ENCODE measurements around the gene RXRA. TPM values are rescaled to one million over a fixed set of nuclear protein-coding genes. Genes with fewer than 3 reads are reported as not detected.

RXRA gene
- polyA plus RNA-seq, 1 donor from 2014 or later: 2.7 TPM

- TF ChIP-seq, protein P1, sequence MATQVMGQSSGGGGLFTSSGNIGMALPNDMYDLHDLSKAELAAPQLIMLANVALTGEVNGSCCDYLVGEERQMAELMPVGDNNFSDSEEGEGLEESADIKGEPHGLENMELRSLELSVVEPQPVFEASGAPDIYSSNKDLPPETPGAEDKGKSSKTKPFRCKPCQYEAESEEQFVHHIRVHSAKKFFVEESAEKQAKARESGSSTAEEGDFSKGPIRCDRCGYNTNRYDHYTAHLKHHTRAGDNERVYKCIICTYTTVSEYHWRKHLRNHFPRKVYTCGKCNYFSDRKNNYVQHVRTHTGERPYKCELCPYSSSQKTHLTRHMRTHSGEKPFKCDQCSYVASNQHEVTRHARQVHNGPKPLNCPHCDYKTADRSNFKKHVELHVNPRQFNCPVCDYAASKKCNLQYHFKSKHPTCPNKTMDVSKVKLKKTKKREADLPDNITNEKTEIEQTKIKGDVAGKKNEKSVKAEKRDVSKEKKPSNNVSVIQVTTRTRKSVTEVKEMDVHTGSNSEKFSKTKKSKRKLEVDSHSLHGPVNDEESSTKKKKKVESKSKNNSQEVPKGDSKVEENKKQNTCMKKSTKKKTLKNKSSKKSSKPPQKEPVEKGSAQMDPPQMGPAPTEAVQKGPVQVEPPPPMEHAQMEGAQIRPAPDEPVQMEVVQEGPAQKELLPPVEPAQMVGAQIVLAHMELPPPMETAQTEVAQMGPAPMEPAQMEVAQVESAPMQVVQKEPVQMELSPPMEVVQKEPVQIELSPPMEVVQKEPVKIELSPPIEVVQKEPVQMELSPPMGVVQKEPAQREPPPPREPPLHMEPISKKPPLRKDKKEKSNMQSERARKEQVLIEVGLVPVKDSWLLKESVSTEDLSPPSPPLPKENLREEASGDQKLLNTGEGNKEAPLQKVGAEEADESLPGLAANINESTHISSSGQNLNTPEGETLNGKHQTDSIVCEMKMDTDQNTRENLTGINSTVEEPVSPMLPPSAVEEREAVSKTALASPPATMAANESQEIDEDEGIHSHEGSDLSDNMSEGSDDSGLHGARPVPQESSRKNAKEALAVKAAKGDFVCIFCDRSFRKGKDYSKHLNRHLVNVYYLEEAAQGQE (IDR thresholded peaks at IDR 0.05; ENCODE audit: borderline replicate concordance): no peak
- TF ChIP-seq TAF1 (IDR thresholded peaks at IDR 0.05; ENCODE audit: low read depth): no peak
- TF ChIP-seq, protein P2, sequence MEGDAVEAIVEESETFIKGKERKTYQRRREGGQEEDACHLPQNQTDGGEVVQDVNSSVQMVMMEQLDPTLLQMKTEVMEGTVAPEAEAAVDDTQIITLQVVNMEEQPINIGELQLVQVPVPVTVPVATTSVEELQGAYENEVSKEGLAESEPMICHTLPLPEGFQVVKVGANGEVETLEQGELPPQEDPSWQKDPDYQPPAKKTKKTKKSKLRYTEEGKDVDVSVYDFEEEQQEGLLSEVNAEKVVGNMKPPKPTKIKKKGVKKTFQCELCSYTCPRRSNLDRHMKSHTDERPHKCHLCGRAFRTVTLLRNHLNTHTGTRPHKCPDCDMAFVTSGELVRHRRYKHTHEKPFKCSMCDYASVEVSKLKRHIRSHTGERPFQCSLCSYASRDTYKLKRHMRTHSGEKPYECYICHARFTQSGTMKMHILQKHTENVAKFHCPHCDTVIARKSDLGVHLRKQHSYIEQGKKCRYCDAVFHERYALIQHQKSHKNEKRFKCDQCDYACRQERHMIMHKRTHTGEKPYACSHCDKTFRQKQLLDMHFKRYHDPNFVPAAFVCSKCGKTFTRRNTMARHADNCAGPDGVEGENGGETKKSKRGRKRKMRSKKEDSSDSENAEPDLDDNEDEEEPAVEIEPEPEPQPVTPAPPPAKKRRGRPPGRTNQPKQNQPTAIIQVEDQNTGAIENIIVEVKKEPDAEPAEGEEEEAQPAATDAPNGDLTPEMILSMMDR (IDR thresholded peaks at IDR 0.05; ENCODE audit: poor library complexity, severe bottlenecking): no peak
- no peak for TF ChIP-seq RAD21 (conservative IDR thresholded peaks at IDR 0.05)
- no peak for TF ChIP-seq EZH2 (IDR thresholded peaks at IDR 0.05; ENCODE audit: borderline replicate concordance, insufficient read depth, low read length, poor library complexity, severe bottlenecking)
- no peak for TF ChIP-seq EP300 (conservative IDR thresholded peaks at IDR 0.05; ENCODE audit: poor library complexity, severe bottlenecking)
- TF ChIP-seq SMC3 (conservative IDR thresholded peaks at IDR 0.05; ENCODE audit: poor library complexity): no peak
- no peak for TF ChIP-seq MXI1 (conservative IDR thresholded peaks at IDR 0.05; ENCODE audit: poor library complexity, severe bottlenecking)
- TF ChIP-seq POLR2AphosphoS5 (IDR thresholded peaks at IDR 0.05): no peak
- no peaks in the 10 kb centered on the region for H3K36me3 ChIP-seq (ENCODE audit: insufficient read depth, low read length)
- H3K9me3 ChIP-seq (ENCODE audit: low read length): no peaks in the 10 kb centered on the region
- no peaks in the 10 kb centered on the region for H3K27me3 ChIP-seq (ENCODE audit: insufficient read depth, low read depth, low read length)
- no peak overlapping the region for H3K27ac ChIP-seq (ENCODE audit: low read length)
- no peaks in the 10 kb centered on the region for H3F3A ChIP-seq (ENCODE audit: insufficient read depth, low read length, poor library complexity, severe bottlenecking)
- H3K79me2 ChIP-seq (replicated peaks; ENCODE audit: insufficient read depth, low read length): peaks cover 19% of the 10 kb centered on the region
- H3K4me2 ChIP-seq (ENCODE audit: low read length): no peak overlapping the region
- no peak overlapping the region for H3K4me3 ChIP-seq (ENCODE audit: low read length)
- H3K9ac ChIP-seq (ENCODE audit: low read length): no peak overlapping the region
- H3K9me2 ChIP-seq (ENCODE audit: insufficient read depth, low read length): no peaks in the 10 kb centered on the region
- no peak overlapping the region for H2AFZ ChIP-seq (ENCODE audit: low read depth, low read length)
- H4K20me1 ChIP-seq (ENCODE audit: insufficient read depth): no peaks in the 10 kb centered on the region
These were observed 9.4 kb downstream of the RXRA start for GRCh38 chr9:134335486-134336220.

- H3K9me3 ChIP-seq (ENCODE audit: low read length): no peaks in the 10 kb centered on the region
- no peak overlapping the region for H3K27ac ChIP-seq (ENCODE audit: low read length)
- H3K9me2 ChIP-seq (ENCODE audit: insufficient read depth, low read length): no peaks in the 10 kb centered on the region
- H3K4me3 ChIP-seq (ENCODE audit: low read length): no peak overlapping the region
- H3F3A ChIP-seq (ENCODE audit: insufficient read depth, low read length, poor library complexity, severe bottlenecking): no peaks in the 10 kb centered on the region
- H3K27me3 ChIP-seq (ENCODE audit: insufficient read depth, low read depth, low read length): no peaks in the 10 kb centered on the region
- H2AFZ ChIP-seq (ENCODE audit: low read depth, low read length): no peak overlapping the region
- H3K9ac ChIP-seq (ENCODE audit: low read length): no peak overlapping the region
- H3K79me2 ChIP-seq (replicated peaks; ENCODE audit: insufficient read depth, low read length): peaks cover 19% of the 10 kb centered on the region
- H3K36me3 ChIP-seq (ENCODE audit: insufficient read depth, low read length): no peaks in the 10 kb centered on the region
- no peak overlapping the region for H3K4me2 ChIP-seq (ENCODE audit: low read length)
- TF ChIP-seq, protein P1 (IDR thresholded peaks at IDR 0.05; ENCODE audit: borderline replicate concordance): no peak
- TF ChIP-seq TAF1 (IDR thresholded peaks at IDR 0.05; ENCODE audit: low read depth) (no peak), EP300 (conservative IDR thresholded peaks at IDR 0.05; ENCODE audit: poor library complexity, severe bottlenecking) (no peak), POLR2AphosphoS5 (IDR thresholded peaks at IDR 0.05) (no peak), EZH2 (IDR thresholded peaks at IDR 0.05; ENCODE audit: borderline replicate concordance, insufficient read depth, low read length, poor library complexity, severe bottlenecking) (no peak)
- TF ChIP-seq, protein P2 (IDR thresholded peaks at IDR 0.05; ENCODE audit: poor library complexity, severe bottlenecking): no peak
- H4K20me1 ChIP-seq (ENCODE audit: insufficient read depth): no peaks in the 10 kb centered on the region
These were observed 10.0 kb downstream of the RXRA start for GRCh38 chr9:134336228-134336627.
